ENCODE data around the gene AADACL2. TPM values are rescaled to one million over a fixed set of nuclear protein-coding genes. Genes with fewer than 3 reads are reported as not detected.

AADACL2 gene
- total and polyA plus RNA-seq, 2 experiments from 2014 or later, result not detected

Other genes with a start within 250 kb of the AADACL2 start
- not detected in 2 replicates for gene AADAC, start 80.2 kb downstream of the AADACL2 start, total RNA-seq (2014; rRNA removed; shearing (Covaris generic))
- gene AADAC, start 80.2 kb downstream of the AADACL2 start, polyA plus RNA-seq (2016; fragmentation: Nextera tagmentation; extraction: Ambion mirVana), result not detected in 2 replicates
- gene SUCNR1, start 139.7 kb downstream of the AADACL2 start, total RNA-seq (2014; rRNA removed; shearing (Covaris generic)), result not detected in 2 replicates
- not detected in 2 replicates for gene SUCNR1, start 139.7 kb downstream of the AADACL2 start, polyA plus RNA-seq (2016; fragmentation: Nextera tagmentation; extraction: Ambion mirVana)